KMS-11 (cell line): ENCODE results near the gene WDR4.
"Not testable (repeated sequence)": the region's sequence is repeated elsewhere in the genome, so short reads cannot be mapped to it uniquely, and the experiment has no call there.

Source experiments
- H2AFZ ChIP-seq: fragments of 200-600 bp; sonication (generic); 2 replicates; pipeline ENCODE4 v1.6.1; 2016; ENCODE audit warnings: antibody characterized with exemption, mixed run types, low read depth
- H3K27ac ChIP-seq: fragments of 200-600 bp; sonication (generic); 2 replicates; pipeline ENCODE4 v1.6.1; 2016; ENCODE audit warnings: mild to moderate bottlenecking, mixed run types
- H3K27me3 ChIP-seq: fragments of 200-600 bp; sonication (generic); 2 replicates; pipeline ENCODE4 v1.6.1; 2017; ENCODE audit warnings: mild to moderate bottlenecking, low read depth, mixed run types, moderate library complexity; ENCODE audit not compliant: insufficient read depth
- H3K36me3 ChIP-seq: fragments of 200-600 bp; sonication (generic); 2 replicates; pipeline ENCODE4 v1.6.1; 2017; ENCODE audit warnings: mild to moderate bottlenecking, mixed run types; ENCODE audit not compliant: insufficient read depth
- H3K4me1 ChIP-seq: fragments of 200-600 bp; sonication (generic); 2 replicates; pipeline ENCODE4 v1.6.1; 2016; ENCODE audit warnings: mild to moderate bottlenecking, low read depth, mixed run types; ENCODE audit not compliant: poor library complexity, severe bottlenecking
- H3K4me2 ChIP-seq: fragments of 200-600 bp; sonication (generic); 2 replicates; pipeline ENCODE4 v1.7.0; 2016; ENCODE audit warnings: mild to moderate bottlenecking, mixed run types
- H3K4me3 ChIP-seq: fragments of 200-600 bp; sonication (generic); IDR thresholded peaks from 2 replicates; pipeline ENCODE4 v1.6.1; 2017; ENCODE audit warnings: low read depth, low read length, mixed read lengths; ENCODE audit not compliant: insufficient read depth
- H3K79me2 ChIP-seq: fragments of 200-600 bp; sonication (generic); 2 replicates; pipeline ENCODE4 v1.6.1; 2016; ENCODE audit warnings: low read depth, mixed run types; ENCODE audit not compliant: insufficient read depth
- H3K9ac ChIP-seq: fragments of 200-600 bp; sonication (generic); 2 replicates; pipeline ENCODE4 v1.6.1; 2016; ENCODE audit warnings: mild to moderate bottlenecking, mixed run types
- H4K20me1 ChIP-seq: fragments of 200-600 bp; sonication (generic); 2 replicates; pipeline ENCODE4 v1.6.1; 2016; ENCODE audit warnings: mild to moderate bottlenecking, mixed run types; ENCODE audit not compliant: insufficient read depth
- CTCF ChIP-seq: fragments of 200-600 bp; sonication (generic); conservative IDR thresholded peaks from 2 replicates; pipeline ENCODE4 v1.6.1; 2017; ENCODE audit warnings: low read depth, mild to moderate bottlenecking, antibody characterized with exemption, low read length, moderate library complexity, mixed read lengths

Gene WDR4

GRCh38 chr21:42840411-42841155 is 38.8 kb downstream of the WDR4 start:
- Histone ChIP-seq H3K79me2 (peaks cover 26% of the 10 kb centered on the region; the same call in 1 of the 2 replicates), H3K27me3 (no peaks in the 10 kb centered on the region), H3K9ac (no peak overlapping the region), H3K36me3 (peaks cover 6% of the 10 kb centered on the region; the same call in 1 of the 2 replicates), H3K4me1 (no peaks in the 10 kb centered on the region), H2AFZ (no peak overlapping the region), H3K27ac (no peak overlapping the region), H4K20me1 (peaks cover 8% of the 10 kb centered on the region), H3K4me2 (no peak overlapping the region), H3K4me3 (no peak overlapping the region)
- TF ChIP-seq CTCF, result no peak

GRCh38 chr21:42839271-42840231 is 39.8 kb downstream of the WDR4 start:
- Histone ChIP-seq H3K4me2 (no peak overlapping the region), H3K36me3 (peaks cover 6% of the 10 kb centered on the region; the same call in 1 of the 2 replicates), H3K27me3 (no peaks in the 10 kb centered on the region), H3K27ac (no peak overlapping the region), H4K20me1 (peaks cover 8% of the 10 kb centered on the region), H3K9ac (no peak overlapping the region), H2AFZ (no peak overlapping the region), H3K4me1 (peaks cover 6% of the 10 kb centered on the region), H3K79me2 (peaks cover 16% of the 10 kb centered on the region; the same call in 1 of the 2 replicates), H3K4me3 (no peak overlapping the region)
- TF ChIP-seq CTCF, result no peak

GRCh38 chr21:42838212-42838690 is 41.1 kb downstream of the WDR4 start:
- not testable (repeated sequence) for H3K79me2 ChIP-seq, H4K20me1 ChIP-seq

DNA sequence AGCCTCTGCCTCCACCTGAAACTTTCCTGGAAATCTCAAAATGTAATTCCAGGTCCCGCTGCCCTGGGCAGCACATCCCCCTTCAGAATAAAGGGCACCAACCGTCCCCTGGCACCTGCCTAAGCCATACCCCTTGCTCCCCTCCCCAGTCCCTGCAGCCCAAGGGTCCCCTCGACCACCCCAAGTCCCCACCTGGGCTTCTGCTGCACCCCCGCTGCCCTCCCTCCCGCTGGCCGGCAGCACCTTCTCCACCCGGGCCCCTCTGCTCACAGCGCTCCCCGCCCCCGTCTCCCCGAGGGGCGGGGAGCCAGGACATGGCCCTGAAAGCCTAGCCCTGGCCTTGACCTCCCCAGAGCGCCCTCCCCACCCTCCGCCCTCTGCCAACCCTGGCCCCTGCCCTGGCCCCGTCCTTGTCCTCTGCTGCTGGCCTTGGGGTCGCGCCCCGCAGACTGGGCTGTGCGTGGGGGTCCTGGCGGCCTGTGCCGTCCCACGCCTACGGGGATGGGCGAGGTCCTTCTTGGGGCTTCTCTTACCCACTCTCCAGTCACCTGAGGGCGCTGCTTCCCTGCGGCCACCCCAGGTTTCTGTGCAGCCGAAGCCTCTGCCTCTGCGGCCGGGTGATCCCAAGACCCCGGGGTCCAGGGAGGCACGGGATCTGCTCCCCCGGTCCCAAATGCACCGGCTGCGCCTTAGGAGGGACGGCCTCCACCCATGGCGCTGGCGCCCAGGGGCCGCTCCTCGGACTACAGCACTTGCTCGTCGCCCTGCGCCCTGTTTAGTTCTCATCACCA is 41.7 kb downstream of the WDR4 start:
- H3K9ac ChIP-seq, result no peak overlapping the region
- H3K4me3 ChIP-seq, result no peak overlapping the region
- H3K4me2 ChIP-seq, result no peak overlapping the region
- no peak overlapping the region for H2AFZ ChIP-seq
- H3K36me3 ChIP-seq, result peaks cover 3% of the 10 kb centered on the region; the same call in 1 of the 2 replicates
- no peak for TF ChIP-seq CTCF
- no peaks in the 10 kb centered on the region; the same call in 1 of the 2 replicates for H3K79me2 ChIP-seq
- H3K27ac ChIP-seq, result no peak overlapping the region
- no peaks in the 10 kb centered on the region; the same call in none of the 2 replicates for H4K20me1 ChIP-seq
- H3K27me3 ChIP-seq, result no peaks in the 10 kb centered on the region
- H3K4me1 ChIP-seq, result peaks cover 19% of the 10 kb centered on the region

More at GRCh38 chr21:42838212-42838690, 41.1 kb downstream of the WDR4 start:
- peaks cover 15% of the 10 kb centered on the region for H3K4me1 ChIP-seq
- not testable (repeated sequence) for H3K4me3 ChIP-seq, H3K4me2 ChIP-seq, H2AFZ ChIP-seq, H3K27ac ChIP-seq, H3K9ac ChIP-seq, H3K36me3 ChIP-seq, H3K27me3 ChIP-seq
